Stimulated activated CD4-positive, alpha-beta T cell treated with anti-CD3 and anti-CD28 coated beads, TNF-alpha, amount 100 ng/mL, for 4 hours (primary cell): Measurements from ENCODE around the gene CD7.
"Not testable (repeated sequence)": the region's sequence is repeated elsewhere in the genome, so short reads cannot be mapped to it uniquely, and the experiment has no call there.

Source experiments
- DNase-seq, 3 experiments: peaks; one replicate each; pipeline ENCODE4 v3.0.0-alpha.2; 2020; ENCODE audit warnings: low read depth in 3 of 3

The CD7 gene

GRCh38 chr17:82317394-82318168, at the start of gene CD7:
Gene CD7 (minus strand): TSS chr17:82317608. CDS start chr17:82317495, 113 bp downstream.
- DNase-seq, result peak in 1 of 3 experiments; percentile 54

- DNase-seq, result no peak
Observed at GRCh38 chr17:82366749-82367148, 49.3 kb upstream of the CD7 start.

- no peak for DNase-seq
Observed at GRCh38 chr17:82365606-82366295, 48.3 kb upstream of the CD7 start.

- no peak for DNase-seq
Observed at GRCh38 chr17:82361885-82362633, 44.7 kb upstream of the CD7 start.

- not testable (repeated sequence) for DNase-seq
Observed at GRCh38 chr17:82359451-82360074, 42.2 kb upstream of the CD7 start.

GRCh38 chr17:82358465-82359350, 41.3 kb upstream of the CD7 start, which contains the start of gene TEX19:
Gene TEX19 (plus strand): TSS chr17:82359247. CDS start chr17:82362151, 2,904 bp downstream.
- DNase-seq, result no peak

GRCh38 chr17:82357394-82357793, 40.0 kb upstream of the CD7 start:
- no peak for DNase-seq

- DNase-seq, result no peak
Observed at GRCh38 chr17:82356845-82357355, 39.5 kb upstream of the CD7 start.

GRCh38 chr17:82355770-82356427, 38.5 kb upstream of the CD7 start:
- DNase-seq, result no peak

GRCh38 chr17:82354804-82355308, 37.4 kb upstream of the CD7 start:
- no peak for DNase-seq

GRCh38 chr17:82353484-82353883, 36.1 kb upstream of the CD7 start:
- no peak for DNase-seq

- peak; percentile 55 to 72 (median 57) for DNase-seq
Observed at GRCh38 chr17:82351713-82352488, 34.5 kb upstream of the CD7 start.

- no peak for DNase-seq
Observed at GRCh38 chr17:82351254-82351712, 33.9 kb upstream of the CD7 start.

- no peak for DNase-seq
Observed at GRCh38 chr17:82350182-82351030, 33.0 kb upstream of the CD7 start.

- no peak for DNase-seq
Observed at GRCh38 chr17:82349287-82349701, 31.9 kb upstream of the CD7 start.

GRCh38 chr17:82348866-82349265, 31.5 kb upstream of the CD7 start:
- no peak for DNase-seq

GRCh38 chr17:82348434-82348833, 31.0 kb upstream of the CD7 start:
- DNase-seq, result no peak

GRCh38 chr17:82347994-82348393, 30.6 kb upstream of the CD7 start:
- DNase-seq, result not testable (repeated sequence)
